Fibroblast of mammary gland (primary cell): Measurements from ENCODE around the gene CENATAC.
"Not testable (repeated sequence)": the region's sequence is repeated elsewhere in the genome, so short reads cannot be mapped to it uniquely, and the experiment has no call there.

Experiments
- DNase-seq: peaks from one replicate; pipeline ENCODE4 v3.0.0-alpha.2; 2010; ENCODE audit warnings: low read depth
- H3K4me3 ChIP-seq: 2 replicates; pipeline ENCODE4 v1.5.1; 2011; ENCODE audit warnings: low read depth, mild to moderate bottlenecking, low read length, moderate library complexity; ENCODE audit not compliant: control insufficient read depth
- TF ChIP-seq, protein P1 (sequence below): conservative IDR thresholded peaks from 2 replicates; pipeline ENCODE4 v1.5.1; 2011; ENCODE audit warnings: low read depth, low read length, inconsistent platforms; ENCODE audit not compliant: control insufficient read depth, insufficient read depth

The CENATAC gene

DNA sequence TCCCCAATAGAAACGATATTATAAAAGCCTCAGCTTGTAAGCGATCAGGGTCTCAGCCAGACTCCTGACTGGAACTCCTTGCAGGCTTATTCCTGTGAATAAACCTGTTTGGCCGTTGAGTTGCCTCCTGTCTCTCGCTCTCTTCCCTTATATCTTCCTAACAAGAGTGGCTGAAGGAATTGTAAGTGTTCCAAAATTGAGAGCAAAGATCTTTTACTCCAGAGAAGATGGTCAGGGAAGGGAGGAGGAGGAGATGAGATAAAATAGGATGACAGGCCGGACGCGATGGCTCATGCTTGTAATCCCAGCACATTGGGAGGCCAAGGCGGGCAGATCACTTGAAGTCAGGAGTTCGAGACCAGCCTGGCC is 34.0 kb downstream of the CENATAC start:
- TF ChIP-seq, protein P1, sequence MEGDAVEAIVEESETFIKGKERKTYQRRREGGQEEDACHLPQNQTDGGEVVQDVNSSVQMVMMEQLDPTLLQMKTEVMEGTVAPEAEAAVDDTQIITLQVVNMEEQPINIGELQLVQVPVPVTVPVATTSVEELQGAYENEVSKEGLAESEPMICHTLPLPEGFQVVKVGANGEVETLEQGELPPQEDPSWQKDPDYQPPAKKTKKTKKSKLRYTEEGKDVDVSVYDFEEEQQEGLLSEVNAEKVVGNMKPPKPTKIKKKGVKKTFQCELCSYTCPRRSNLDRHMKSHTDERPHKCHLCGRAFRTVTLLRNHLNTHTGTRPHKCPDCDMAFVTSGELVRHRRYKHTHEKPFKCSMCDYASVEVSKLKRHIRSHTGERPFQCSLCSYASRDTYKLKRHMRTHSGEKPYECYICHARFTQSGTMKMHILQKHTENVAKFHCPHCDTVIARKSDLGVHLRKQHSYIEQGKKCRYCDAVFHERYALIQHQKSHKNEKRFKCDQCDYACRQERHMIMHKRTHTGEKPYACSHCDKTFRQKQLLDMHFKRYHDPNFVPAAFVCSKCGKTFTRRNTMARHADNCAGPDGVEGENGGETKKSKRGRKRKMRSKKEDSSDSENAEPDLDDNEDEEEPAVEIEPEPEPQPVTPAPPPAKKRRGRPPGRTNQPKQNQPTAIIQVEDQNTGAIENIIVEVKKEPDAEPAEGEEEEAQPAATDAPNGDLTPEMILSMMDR: no peak
- H3K4me3 ChIP-seq: no peak overlapping the region
- DNase-seq: no peak

DNA sequence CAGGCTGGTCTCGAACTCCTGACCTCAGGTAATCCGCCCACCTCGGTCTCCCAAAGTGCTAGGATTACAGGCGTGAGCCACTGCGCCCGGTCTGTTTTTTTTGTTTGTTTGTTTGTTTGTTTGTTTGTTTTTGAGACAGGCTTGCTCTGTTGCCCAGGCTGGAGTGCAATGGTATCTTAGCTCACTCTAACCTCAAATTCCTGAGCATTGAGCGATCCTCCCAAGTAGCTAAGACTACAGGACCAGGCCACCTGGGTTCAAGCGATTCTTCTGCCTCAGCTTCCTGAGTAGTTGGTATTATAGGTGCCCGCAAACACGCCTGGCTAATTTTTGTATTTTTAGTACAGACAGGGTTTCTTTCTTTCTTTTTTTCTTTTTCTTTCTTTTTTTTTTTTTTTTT is 35.5 kb downstream of the CENATAC start:
- DNase-seq, H3K4me3 ChIP-seq: not testable (repeated sequence)

DNA sequence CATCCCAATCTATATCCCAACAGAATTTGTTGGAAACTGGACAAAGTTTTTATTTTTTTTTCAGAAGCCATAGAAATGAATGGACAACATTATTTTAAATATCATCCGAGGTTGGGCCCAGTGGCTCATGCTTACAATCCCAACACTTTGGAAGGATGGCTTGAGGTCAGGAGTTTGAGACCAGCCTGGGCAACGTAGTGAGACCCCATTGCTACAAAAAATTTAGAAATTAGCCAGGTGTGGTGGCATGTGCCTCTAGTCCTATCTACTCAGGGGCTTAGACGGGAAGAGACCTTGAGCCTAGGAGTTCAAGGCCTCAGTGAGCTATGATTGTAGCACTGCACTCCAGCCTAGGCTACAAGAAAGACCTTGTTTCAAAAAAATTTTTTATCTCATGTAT is 36.9 kb downstream of the CENATAC start:
- DNase-seq: no peak
- TF ChIP-seq, protein P1: no peak
- H3K4me3 ChIP-seq: no peak overlapping the region

DNA sequence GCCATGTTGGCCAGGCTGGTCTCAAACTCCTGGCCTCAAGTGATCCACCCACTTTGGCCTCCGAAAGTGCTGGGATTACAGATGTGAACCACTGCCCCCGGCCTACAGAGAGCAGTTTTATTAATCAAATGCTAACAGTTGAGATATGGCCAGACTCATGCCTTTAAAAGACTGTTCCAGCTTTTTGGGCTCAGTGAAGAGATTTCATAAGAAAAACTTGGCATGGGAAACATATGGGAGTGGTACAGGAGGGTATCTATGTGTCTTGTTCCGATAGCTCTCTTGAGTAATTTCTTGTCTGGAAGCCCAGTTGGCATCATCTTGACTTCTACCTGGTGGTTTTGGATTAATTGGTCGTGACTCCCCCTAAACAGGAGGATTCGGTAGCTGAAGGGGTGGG is 40.9 kb downstream of the CENATAC start:
- no peak overlapping the region for H3K4me3 ChIP-seq
- DNase-seq: no peak
- TF ChIP-seq, protein P1: no peak

DNA sequence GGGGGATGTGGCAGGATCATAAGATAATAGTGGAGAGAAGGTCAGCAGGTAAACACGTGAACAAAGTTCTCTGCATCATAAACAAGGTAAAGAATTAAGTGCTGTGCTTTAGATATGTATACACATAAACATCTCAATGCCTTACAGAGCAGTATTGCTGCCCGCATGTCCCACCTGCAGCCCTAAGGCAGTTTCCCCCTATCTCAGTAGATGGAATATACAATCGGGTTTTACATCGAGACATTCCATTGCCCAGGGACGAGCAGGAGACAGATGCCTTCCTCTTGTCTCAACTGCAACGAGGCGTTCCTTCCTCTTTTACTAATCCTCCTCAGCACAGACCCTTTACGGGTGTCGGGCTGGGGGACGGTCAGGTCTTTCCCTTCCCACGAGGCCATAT is 41.5 kb downstream of the CENATAC start:
- not testable (repeated sequence) for H3K4me3 ChIP-seq, DNase-seq

DNA sequence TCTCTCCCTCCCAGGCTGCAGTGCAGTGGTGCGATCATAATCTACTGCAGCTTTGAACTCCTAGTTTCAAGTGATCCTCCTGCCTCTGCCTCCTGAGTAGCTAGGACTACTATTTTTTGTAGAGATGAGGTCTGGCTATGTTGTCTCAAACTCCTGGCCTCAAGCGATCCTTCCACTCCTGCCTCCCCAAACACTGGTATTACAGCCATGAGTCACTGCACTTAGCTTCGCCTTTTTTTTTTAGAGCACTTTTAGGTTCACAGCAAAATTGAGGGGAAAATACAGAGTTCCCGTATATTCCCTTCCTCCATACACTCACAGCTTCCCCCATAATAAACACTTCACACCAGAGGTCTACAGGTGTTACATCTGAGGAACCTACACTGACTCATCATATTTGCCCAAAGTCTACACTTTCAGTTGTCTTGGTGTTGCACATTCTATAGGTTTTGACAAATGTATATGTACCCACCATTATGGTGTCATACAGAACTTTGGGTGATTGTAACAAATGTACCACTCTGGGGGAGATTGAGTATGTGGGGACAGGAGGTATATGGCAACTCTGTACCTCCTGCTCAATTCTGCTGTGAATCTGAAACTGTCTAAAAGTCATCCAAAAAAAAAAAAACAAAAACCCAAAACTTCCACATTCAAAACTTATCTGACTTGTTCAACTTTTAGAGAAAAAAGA is 44.0 kb downstream of the CENATAC start:
- no peak for DNase-seq

DNA sequence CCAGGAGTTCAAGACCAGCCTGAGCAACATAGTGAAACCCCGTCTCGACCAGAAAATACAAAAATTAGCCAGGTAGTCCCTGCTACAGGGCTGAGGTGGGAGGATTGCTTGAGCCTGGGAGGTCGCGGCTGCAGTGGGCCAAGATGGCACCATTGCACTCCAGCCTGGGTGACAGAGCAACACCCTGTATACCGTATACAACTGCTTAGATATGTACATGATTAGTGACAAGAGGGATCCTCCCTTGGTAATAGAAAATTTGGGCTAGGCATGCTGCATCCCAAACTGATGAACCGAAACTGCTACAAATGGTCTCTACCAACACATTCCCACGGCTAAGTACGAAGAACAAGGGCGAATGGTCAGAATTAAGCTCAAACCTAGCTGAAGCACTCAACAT is 45.0 kb downstream of the CENATAC start:
- TF ChIP-seq, protein P1: no peak

More for the DNA sequence above, 44.0 kb downstream of the CENATAC start:
- TF ChIP-seq, protein P1: no peak
- no peak overlapping the region for H3K4me3 ChIP-seq

DNA sequence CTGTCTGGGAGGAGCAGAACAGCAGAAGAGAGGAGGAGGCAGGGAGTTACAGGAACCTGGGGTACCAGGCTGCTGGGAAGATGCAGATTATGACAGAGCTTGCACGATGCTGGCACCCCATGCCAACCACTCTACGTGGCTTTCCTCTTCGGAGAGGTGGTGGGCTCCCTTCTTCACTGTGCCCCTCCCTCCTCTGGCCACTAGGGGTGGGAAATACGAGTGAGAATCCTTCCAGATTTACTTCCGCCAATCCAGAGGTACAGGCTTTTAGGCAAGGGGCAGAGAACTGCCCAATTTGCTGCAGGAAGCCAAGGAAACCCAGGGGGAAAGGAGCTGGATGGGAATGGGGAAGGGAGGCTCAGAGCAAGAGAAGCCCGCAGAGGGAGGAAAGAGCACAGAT is 46.8 kb downstream of the CENATAC start:
- H3K4me3 ChIP-seq: no peak overlapping the region
- TF ChIP-seq, protein P1: no peak
- DNase-seq: no peak

More for the DNA sequence above, 45.0 kb downstream of the CENATAC start:
- no peak overlapping the region for H3K4me3 ChIP-seq
- DNase-seq: no peak
